ENCODE measurements around the gene ERICH6. TPM values are rescaled to one million over a fixed set of nuclear protein-coding genes. Genes with fewer than 3 reads are reported as not detected.

ERICH6 gene
- total RNA-seq, 4 donors from 2014 or later: not detected

GRCh38 chr3:150697646-150698045, 6.1 kb downstream of the ERICH6 start:
- TF ChIP-seq CTCF (IDR thresholded peaks at IDR 0.05; ENCODE audit: low read depth): no peak

- no peak for TF ChIP-seq CTCF (IDR thresholded peaks at IDR 0.05; ENCODE audit: low read depth)
Measured at GRCh38 chr3:150691414-150692040, 12.2 kb downstream of the ERICH6 start.

GRCh38 chr3:150687613-150688012, 16.1 kb downstream of the ERICH6 start:
- TF ChIP-seq CTCF (IDR thresholded peaks at IDR 0.05; ENCODE audit: low read depth): no peak

GRCh38 chr3:150682824-150683223, 20.9 kb downstream of the ERICH6 start:
- TF ChIP-seq CTCF (IDR thresholded peaks at IDR 0.05; ENCODE audit: low read depth): no peak

- no peak for TF ChIP-seq CTCF (IDR thresholded peaks at IDR 0.05; ENCODE audit: low read depth)
Measured at GRCh38 chr3:150682279-150682678, 21.4 kb downstream of the ERICH6 start.

- no peak for TF ChIP-seq CTCF (IDR thresholded peaks at IDR 0.05; ENCODE audit: low read depth)
Measured at GRCh38 chr3:150681057-150681456, 22.7 kb downstream of the ERICH6 start.

GRCh38 chr3:150680562-150680961, 23.2 kb downstream of the ERICH6 start:
- TF ChIP-seq CTCF (IDR thresholded peaks at IDR 0.05; ENCODE audit: low read depth): no peak

Data from subcutaneous adipose tissue (tissue), 4 donors.